H9 (cell line): ENCODE measurements around the gene GGA1. TPM values are rescaled to one million over a fixed set of nuclear protein-coding genes. Genes with fewer than 3 reads are reported as not detected.

Experiments used
- DNase-seq: peaks from one replicate; pipeline ENCODE4 v3.0.0-alpha.2; 2017
- H2AFZ ChIP-seq: one replicate; pipeline ENCODE4 v1.6.1; 2013; ENCODE audit warnings: mild to moderate bottlenecking, low read length, control low read depth, moderate library complexity
- H2AK5ac ChIP-seq: 2 replicates; pipeline ENCODE4 v1.6.1; 2013; ENCODE audit warnings: low read length, control low read depth, mixed read lengths; ENCODE audit not compliant: insufficient read length
- H2BK120ac ChIP-seq: one replicate; pipeline ENCODE4 v1.6.1; 2013; ENCODE audit warnings: low read depth, mild to moderate bottlenecking, low read length, control low read depth, inconsistent platforms; ENCODE audit not compliant: poor library complexity, severe bottlenecking
- H2BK12ac ChIP-seq: 2 replicates; pipeline ENCODE4 v1.6.1; 2013; ENCODE audit warnings: low read length, control low read depth, mixed read lengths, low read depth; ENCODE audit not compliant: insufficient read length
- H2BK15ac ChIP-seq: 2 replicates; pipeline ENCODE4 v1.6.1; 2013; ENCODE audit warnings: low read depth, low read length, control low read depth
- H2BK20ac ChIP-seq: one replicate; pipeline ENCODE4 v1.6.1; 2013; ENCODE audit warnings: low read depth, mild to moderate bottlenecking, low read length, control low read depth, inconsistent platforms; ENCODE audit not compliant: poor library complexity, severe bottlenecking
- H2BK5ac ChIP-seq: 2 replicates; pipeline ENCODE4 v1.6.1; 2013; ENCODE audit warnings: low read length, control low read depth, mixed read lengths; ENCODE audit not compliant: insufficient read length
- H3K14ac ChIP-seq: 2 replicates; pipeline ENCODE4 v1.6.1; 2013; ENCODE audit warnings: low read length, control low read depth; ENCODE audit not compliant: insufficient read depth
- H3K18ac ChIP-seq: 2 replicates; pipeline ENCODE4 v1.6.1; 2013; ENCODE audit warnings: low read depth, mild to moderate bottlenecking, mixed read lengths, low read length, control low read depth; ENCODE audit not compliant: insufficient read length
- H3K23ac ChIP-seq: 2 replicates; pipeline ENCODE4 v1.6.1; 2013; ENCODE audit warnings: low read length, control low read depth, mixed read lengths, low read depth; ENCODE audit not compliant: insufficient read length
- H3K23me2 ChIP-seq: 2 replicates; pipeline ENCODE4 v1.6.1; 2013; ENCODE audit warnings: low read depth, mild to moderate bottlenecking, mixed read lengths, low read length, control low read depth; ENCODE audit not compliant: insufficient read length, poor library complexity, severe bottlenecking
- H3K27ac ChIP-seq: 2 replicates; pipeline ENCODE4 v1.5.1; 2013; ENCODE audit warnings: low read length, control low read depth, mixed read lengths, low read depth; ENCODE audit not compliant: insufficient read length
- H3K27me3 ChIP-seq: 2 replicates; pipeline ENCODE4 v1.6.1; 2013; ENCODE audit warnings: low read length, control low read depth, inconsistent platforms; ENCODE audit not compliant: insufficient read depth
- H3K4ac ChIP-seq: 2 replicates; pipeline ENCODE4 v1.6.1; 2013; ENCODE audit warnings: low read depth, mild to moderate bottlenecking, control low read depth, inconsistent platforms, low read length, moderate library complexity
- H3K4me1 ChIP-seq: 2 replicates; pipeline ENCODE4 v1.6.1; 2013; ENCODE audit warnings: low read length, control low read depth, inconsistent platforms; ENCODE audit not compliant: insufficient read depth
- H3K4me2 ChIP-seq: 2 replicates; pipeline ENCODE4 v1.6.1; 2013; ENCODE audit warnings: low read length, control low read depth, mixed read lengths; ENCODE audit not compliant: insufficient read length, insufficient read depth
- H3K56ac ChIP-seq: 2 replicates; pipeline ENCODE4 v1.6.1; 2013; ENCODE audit warnings: low read depth, mild to moderate bottlenecking, mixed read lengths, low read length, control low read depth; ENCODE audit not compliant: insufficient read length
- H3K79me1 ChIP-seq: 2 replicates; pipeline ENCODE4 v1.6.1; 2013; ENCODE audit warnings: low read depth, mild to moderate bottlenecking, moderate library complexity, low read length, control low read depth, inconsistent platforms; ENCODE audit not compliant: insufficient read depth, poor library complexity, severe bottlenecking
- H3K79me2 ChIP-seq: 2 replicates; pipeline ENCODE4 v1.6.1; 2013; ENCODE audit warnings: low read length, control low read depth, inconsistent platforms; ENCODE audit not compliant: insufficient read depth
- H3K9ac ChIP-seq: 2 replicates; pipeline ENCODE4 v1.6.1; 2013; ENCODE audit warnings: low read length, control low read depth, mixed read lengths; ENCODE audit not compliant: insufficient read length; ENCODE audit errors: extremely low read depth
- H3K9me3 ChIP-seq: one replicate; pipeline ENCODE4 v1.6.1; 2013; ENCODE audit warnings: low read depth, low read length, inconsistent platforms; ENCODE audit not compliant: control insufficient read depth
- H3T11ph ChIP-seq: one replicate; pipeline ENCODE4 v1.6.1; 2013; ENCODE audit warnings: mild to moderate bottlenecking, low read length, control low read depth, inconsistent platforms
- H4K20me1 ChIP-seq: one replicate; pipeline ENCODE4 v1.6.1; 2013; ENCODE audit not compliant: control insufficient read depth, insufficient read length, insufficient read depth
- H4K5ac ChIP-seq: 2 replicates; pipeline ENCODE4 v1.6.1; 2013; ENCODE audit warnings: low read depth, mild to moderate bottlenecking, mixed read lengths, low read length, control low read depth; ENCODE audit not compliant: insufficient read length
- H4K8ac ChIP-seq: replicated peaks from 2 replicates; pipeline ENCODE4 v1.6.1; 2013; ENCODE audit warnings: low read length, control low read depth, mixed read lengths, low read depth; ENCODE audit not compliant: insufficient read length
- H4K91ac ChIP-seq: 2 replicates; pipeline ENCODE4 v1.6.1; 2013; ENCODE audit warnings: low read depth, mild to moderate bottlenecking, moderate library complexity, mixed read lengths, low read length, control low read depth; ENCODE audit not compliant: insufficient read length
- H3K27ac Mint-ChIP-seq, 3 experiments: 2 replicates in 2 of 3; 3 replicates in 1 of 3; pipeline ENCODE4 v1.8.0; 2020 to 2021; ENCODE audit warnings: mixed read lengths in 3 of 3, mild to moderate bottlenecking in 1 of 3, moderate library complexity in 1 of 3
- H3K27me3 Mint-ChIP-seq: 2 replicates; pipeline ENCODE4 v1.8.0; 2021; ENCODE audit warnings: low read depth, mild to moderate bottlenecking, moderate library complexity, mixed read lengths
- H3K36me3 Mint-ChIP-seq, 3 experiments: 2 replicates in 2 of 3; 3 replicates in 1 of 3; pipeline ENCODE4 v1.8.0; 2020 to 2021; ENCODE audit warnings: low read depth in 3 of 3, mixed read lengths in 3 of 3; ENCODE audit not compliant: insufficient read depth in 1 of 3
- H3K4me1 Mint-ChIP-seq, 2 experiments: 2 replicates each; pipeline ENCODE4 v1.8.0; 2020; ENCODE audit warnings: mixed read lengths in 2 of 2
- H3K4me3 Mint-ChIP-seq, 2 experiments: 2 replicates in 1 of 2; 3 replicates in 1 of 2; pipeline ENCODE4 v1.8.0; 2020 to 2021; ENCODE audit warnings: mild to moderate bottlenecking in 2 of 2, mixed read lengths in 2 of 2, moderate library complexity in 1 of 2
- H3K9me3 Mint-ChIP-seq, 2 experiments: 2 replicates in 1 of 2; 3 replicates in 1 of 2; pipeline ENCODE4 v1.8.0; 2020; ENCODE audit warnings: mild to moderate bottlenecking in 2 of 2, mixed read lengths in 2 of 2, moderate library complexity in 1 of 2
- WGBS: extraction: QIAGEN DNeasy Blood & Tissue Kit; methylation state at CpG from one replicate; pipeline ENCODE4 v1.1.7; 2013; ENCODE audit warnings: missing lambda C conversion rate, low lambda C conversion rate, mixed read lengths; ENCODE audit not compliant: insufficient read length; ENCODE audit errors: extremely low coverage; 5-methylcytosine and 5-hydroxymethylcytosine counted together
- total RNA-seq: library from RNA; stranded (reverse); gene quantifications from 2 replicates; pipeline ENCODE4 v1.2.1, GENCODE V29; 2021
- TF ChIP-seq, protein P1 (sequence below): fragments of 200-600 bp; sonication (generic); conservative IDR thresholded peaks from 3 replicates; pipeline ENCODE4 v1.8.0; 2021; ENCODE audit warnings: antibody characterized with exemption, mild to moderate bottlenecking

The GGA1 gene
- total RNA-seq, 1 experiment from 2014 or later: 61.7 TPM

DNA sequence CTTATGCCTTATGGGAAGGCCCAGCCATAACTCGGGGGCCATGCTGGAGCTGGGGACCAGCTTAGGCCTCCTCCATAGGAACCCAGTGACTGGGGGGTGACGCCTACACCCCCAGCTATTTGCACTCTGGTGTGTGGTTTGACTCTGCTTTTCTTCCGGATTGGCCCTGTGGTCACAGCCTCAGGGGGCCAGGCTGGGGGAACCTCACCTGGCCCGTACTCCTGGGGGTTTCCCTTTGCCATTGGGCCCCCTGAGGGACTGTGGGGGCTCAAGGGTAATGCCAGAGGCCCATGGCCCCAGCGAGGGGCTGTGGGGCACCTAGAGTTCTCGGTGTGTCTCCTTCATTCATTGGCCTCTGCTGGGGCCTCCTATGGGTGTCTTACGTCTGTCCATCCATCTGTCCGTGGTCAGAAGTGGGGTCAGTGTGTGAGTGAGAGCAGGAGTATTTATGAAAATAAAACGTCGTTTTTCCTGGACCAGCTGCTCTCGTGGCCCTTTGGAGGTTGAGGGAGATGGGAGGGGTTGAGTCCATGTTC, 24.5 kb downstream of the GGA1 start:
- Histone ChIP-seq H4K91ac (no peak overlapping the region), H3K23ac (no peak overlapping the region), H4K8ac (no peak overlapping the region), H2BK120ac (no peak overlapping the region), H3T11ph (no peak overlapping the region), H3K4me2 (no peak overlapping the region), H3K14ac (no peak overlapping the region), H2BK12ac (no peak overlapping the region), H3K9ac (no peak overlapping the region), H2BK15ac (no peak overlapping the region), H4K20me1 (no peaks in the 10 kb centered on the region), H3K4ac (no peak overlapping the region), H3K23me2 (no peaks in the 10 kb centered on the region), H4K5ac (no peak overlapping the region), H3K27ac (no peak overlapping the region), H2AFZ (no peak overlapping the region), H2BK5ac (no peak overlapping the region), H2BK20ac (no peak overlapping the region), H3K9me3 (no peaks in the 10 kb centered on the region), H3K79me2 (no peaks in the 10 kb centered on the region), H3K79me1 (no peaks in the 10 kb centered on the region), H3K27me3 (no peaks in the 10 kb centered on the region), H3K56ac (no peak overlapping the region), H3K18ac (no peak overlapping the region), H2AK5ac (no peak overlapping the region), H3K4me1 (peaks cover 2% of the 10 kb centered on the region; the same call in 1 of the 2 replicates)
- H3K4me3 Mint-ChIP-seq: peak overlapping the region in 1 of 2 experiments; percentile 0; a peak in 2 of 5 replicates
- H3K36me3 Mint-ChIP-seq: peaks cover 0 to 12% (median 11%) of the 10 kb centered on the region in 3 experiments; a peak in 5 of 7 replicates
- TF ChIP-seq, protein P1, sequence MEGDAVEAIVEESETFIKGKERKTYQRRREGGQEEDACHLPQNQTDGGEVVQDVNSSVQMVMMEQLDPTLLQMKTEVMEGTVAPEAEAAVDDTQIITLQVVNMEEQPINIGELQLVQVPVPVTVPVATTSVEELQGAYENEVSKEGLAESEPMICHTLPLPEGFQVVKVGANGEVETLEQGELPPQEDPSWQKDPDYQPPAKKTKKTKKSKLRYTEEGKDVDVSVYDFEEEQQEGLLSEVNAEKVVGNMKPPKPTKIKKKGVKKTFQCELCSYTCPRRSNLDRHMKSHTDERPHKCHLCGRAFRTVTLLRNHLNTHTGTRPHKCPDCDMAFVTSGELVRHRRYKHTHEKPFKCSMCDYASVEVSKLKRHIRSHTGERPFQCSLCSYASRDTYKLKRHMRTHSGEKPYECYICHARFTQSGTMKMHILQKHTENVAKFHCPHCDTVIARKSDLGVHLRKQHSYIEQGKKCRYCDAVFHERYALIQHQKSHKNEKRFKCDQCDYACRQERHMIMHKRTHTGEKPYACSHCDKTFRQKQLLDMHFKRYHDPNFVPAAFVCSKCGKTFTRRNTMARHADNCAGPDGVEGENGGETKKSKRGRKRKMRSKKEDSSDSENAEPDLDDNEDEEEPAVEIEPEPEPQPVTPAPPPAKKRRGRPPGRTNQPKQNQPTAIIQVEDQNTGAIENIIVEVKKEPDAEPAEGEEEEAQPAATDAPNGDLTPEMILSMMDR: no peak
- no peaks in the 10 kb centered on the region for H3K9me3 Mint-ChIP-seq
- H3K27ac Mint-ChIP-seq: peak overlapping the region; percentile 4 to 89 (median 49); a peak in 5 of 7 replicates
- no peaks in the 10 kb centered on the region for H3K27me3 Mint-ChIP-seq
- DNase-seq: no peak
- no CpG with 5 or more reads among the region's 11 CpGs for WGBS
- peaks cover 24 to 29% of the 10 kb centered on the region in 2 experiments for H3K4me1 Mint-ChIP-seq
